PC-3 (cell line): ENCODE measurements around the gene SIL1.

Experiments used
- EZH2 ChIP-seq: fragments of 300-600 bp; sonication (generic); IDR thresholded peaks from one replicate; pipeline ENCODE4 v1.6.1; 2017; ENCODE audit warnings: antibody characterized with exemption, mild to moderate bottlenecking, low read length; ENCODE audit not compliant: unreplicated experiment
- EZH2phosphoT487 ChIP-seq: fragments of 300-600 bp; sonication (generic); IDR thresholded peaks from 2 replicates; pipeline ENCODE4 v1.6.1; 2018; ENCODE audit warnings: mild to moderate bottlenecking, antibody characterized with exemption, low read length, borderline replicate concordance
- TF ChIP-seq, protein P1 (sequence below): fragments of 300-600 bp; sonication (generic); conservative IDR thresholded peaks from 2 replicates; pipeline ENCODE4 v1.5.1; 2017; ENCODE audit warnings: antibody characterized with exemption, low read depth, mild to moderate bottlenecking, low read length

- TF ChIP-seq, protein P1, sequence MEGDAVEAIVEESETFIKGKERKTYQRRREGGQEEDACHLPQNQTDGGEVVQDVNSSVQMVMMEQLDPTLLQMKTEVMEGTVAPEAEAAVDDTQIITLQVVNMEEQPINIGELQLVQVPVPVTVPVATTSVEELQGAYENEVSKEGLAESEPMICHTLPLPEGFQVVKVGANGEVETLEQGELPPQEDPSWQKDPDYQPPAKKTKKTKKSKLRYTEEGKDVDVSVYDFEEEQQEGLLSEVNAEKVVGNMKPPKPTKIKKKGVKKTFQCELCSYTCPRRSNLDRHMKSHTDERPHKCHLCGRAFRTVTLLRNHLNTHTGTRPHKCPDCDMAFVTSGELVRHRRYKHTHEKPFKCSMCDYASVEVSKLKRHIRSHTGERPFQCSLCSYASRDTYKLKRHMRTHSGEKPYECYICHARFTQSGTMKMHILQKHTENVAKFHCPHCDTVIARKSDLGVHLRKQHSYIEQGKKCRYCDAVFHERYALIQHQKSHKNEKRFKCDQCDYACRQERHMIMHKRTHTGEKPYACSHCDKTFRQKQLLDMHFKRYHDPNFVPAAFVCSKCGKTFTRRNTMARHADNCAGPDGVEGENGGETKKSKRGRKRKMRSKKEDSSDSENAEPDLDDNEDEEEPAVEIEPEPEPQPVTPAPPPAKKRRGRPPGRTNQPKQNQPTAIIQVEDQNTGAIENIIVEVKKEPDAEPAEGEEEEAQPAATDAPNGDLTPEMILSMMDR = no peak
- TF ChIP-seq EZH2 (no peak), EZH2phosphoT487 (no peak)
These were observed 299.9 kb downstream of the SIL1 start for GRCh38 chr5:138898299-138898698.
